ENCODE results near the gene EP300. TPM values are rescaled to one million over a fixed set of nuclear protein-coding genes. Genes with fewer than 3 reads are reported as not detected.

EP300 gene
- total RNA-seq, 4 donors from 2014 or later: 76.9 to 106 (median 91.0) TPM

DNA sequence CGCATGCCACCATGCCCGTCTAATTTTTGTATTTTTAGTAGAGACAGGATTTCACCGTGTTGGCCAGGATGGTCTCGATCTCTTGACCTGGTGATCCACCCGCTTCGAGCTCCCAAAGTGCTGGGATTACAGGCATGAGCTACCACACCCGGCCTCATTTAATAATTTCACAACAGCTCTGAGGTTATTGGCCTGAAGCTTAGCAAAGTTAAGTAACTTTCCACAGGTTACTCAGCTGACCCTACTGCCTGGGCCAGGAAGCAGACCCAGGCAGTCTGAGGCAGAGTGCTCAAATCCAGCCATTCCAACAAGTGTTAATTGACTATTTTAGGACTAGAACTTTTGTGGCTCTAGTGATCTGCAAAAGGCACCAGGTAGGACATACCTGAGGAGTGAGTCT lies 60.5 kb downstream of the EP300 start:
- no peak for TF ChIP-seq CTCF (IDR thresholded peaks at IDR 0.05; ENCODE audit: low read depth)

- TF ChIP-seq CTCF (IDR thresholded peaks at IDR 0.05; ENCODE audit: low read depth): no peak
These were observed 64.7 kb downstream of the EP300 start for GRCh38 chr22:41157083-41157482.

- TF ChIP-seq CTCF (IDR thresholded peaks at IDR 0.05; ENCODE audit: low read depth): no peak
These were observed 76.8 kb downstream of the EP300 start for GRCh38 chr22:41169157-41169556.

DNA sequence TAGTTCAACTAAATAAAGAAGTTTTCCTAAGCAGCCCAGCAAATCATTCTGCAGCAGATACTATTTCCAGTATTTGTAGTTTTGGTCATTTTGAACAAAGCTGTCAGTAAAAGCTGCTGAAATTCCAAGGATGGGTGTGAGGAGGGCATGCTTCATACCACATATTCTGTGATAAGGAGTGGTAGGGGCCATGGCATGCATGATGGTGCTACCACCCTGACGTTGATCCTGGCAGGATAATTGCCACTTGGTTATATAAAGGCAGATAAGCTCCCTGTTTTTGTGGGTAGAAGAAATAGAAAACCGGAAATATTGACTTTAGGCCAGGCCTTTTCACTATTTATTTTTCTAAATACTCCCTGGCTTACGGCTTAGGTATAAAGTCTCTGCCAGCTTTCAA lies 79.6 kb downstream of the EP300 start:
- no peak for TF ChIP-seq CTCF (IDR thresholded peaks at IDR 0.05; ENCODE audit: low read depth)

DNA sequence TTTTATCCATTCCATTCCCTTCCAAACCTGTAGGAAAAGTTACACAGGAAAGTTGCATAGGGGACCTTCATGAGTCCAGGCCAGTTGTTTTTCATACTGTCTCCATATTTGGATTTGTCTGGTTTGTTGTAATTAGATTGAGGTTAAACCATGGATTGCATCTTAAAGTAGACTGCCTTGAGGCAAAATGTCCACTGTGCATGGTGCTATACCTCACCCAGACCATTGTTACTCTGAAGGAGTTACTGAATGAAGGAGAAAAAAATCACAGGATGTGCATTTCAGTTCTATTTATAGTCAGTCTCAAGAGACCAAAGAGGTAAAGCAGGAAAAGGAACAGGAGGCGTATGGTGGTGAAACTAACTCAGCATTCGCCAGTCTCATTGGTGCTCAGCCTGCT lies 83.2 kb downstream of the EP300 start:
- TF ChIP-seq CTCF (IDR thresholded peaks at IDR 0.05; ENCODE audit: low read depth): no peak

GRCh38 chr22:41177040-41177621 lies 84.7 kb downstream of the EP300 start:
- no peak for TF ChIP-seq CTCF (IDR thresholded peaks at IDR 0.05; ENCODE audit: low read depth)

GRCh38 chr22:41177622-41178424 lies 85.4 kb downstream of the EP300 start:
- TF ChIP-seq CTCF (IDR thresholded peaks at IDR 0.05; ENCODE audit: low read depth): no peak

Measured in subcutaneous adipose tissue (tissue), 4 donors.